BLaER1 (cell line): ENCODE data around the gene DUSP5.

Experiments used
- H3K27ac ChIP-seq: shearing (Covaris generic); formaldehyde crosslinking; 2 replicates; pipeline ENCODE4 v1.8.1; 2022
- H3K27me3 ChIP-seq: shearing (Covaris generic); formaldehyde crosslinking; 2 replicates; pipeline ENCODE4 v1.8.1; 2022
- H3K36me3 ChIP-seq: shearing (Covaris generic); formaldehyde crosslinking; 2 replicates; pipeline ENCODE4 v1.8.1; 2022
- H3K4me1 ChIP-seq: shearing (Covaris generic); formaldehyde crosslinking; 2 replicates; pipeline ENCODE4 v1.8.1; 2022
- H3K4me2 ChIP-seq: shearing (Covaris generic); formaldehyde crosslinking; 2 replicates; pipeline ENCODE4 v1.8.1; 2022
- H3K4me3 ChIP-seq: shearing (Covaris generic); formaldehyde crosslinking; 2 replicates; pipeline ENCODE4 v1.8.1; 2022
- H3K9ac ChIP-seq: shearing (Covaris generic); formaldehyde crosslinking; 2 replicates; pipeline ENCODE4 v1.8.1; 2022
- H3K9me3 ChIP-seq: shearing (Covaris generic); formaldehyde crosslinking; 2 replicates; pipeline ENCODE4 v1.8.1; 2022
- H4K20me1 ChIP-seq: shearing (Covaris generic); formaldehyde crosslinking; 2 replicates; pipeline ENCODE4 v1.8.1; 2022
- Cebpa-rat ChIP-seq: shearing (Covaris generic); IDR thresholded peaks from 2 replicates; pipeline ENCODE4 v1.8.1; 2022

Gene DUSP5

DNA sequence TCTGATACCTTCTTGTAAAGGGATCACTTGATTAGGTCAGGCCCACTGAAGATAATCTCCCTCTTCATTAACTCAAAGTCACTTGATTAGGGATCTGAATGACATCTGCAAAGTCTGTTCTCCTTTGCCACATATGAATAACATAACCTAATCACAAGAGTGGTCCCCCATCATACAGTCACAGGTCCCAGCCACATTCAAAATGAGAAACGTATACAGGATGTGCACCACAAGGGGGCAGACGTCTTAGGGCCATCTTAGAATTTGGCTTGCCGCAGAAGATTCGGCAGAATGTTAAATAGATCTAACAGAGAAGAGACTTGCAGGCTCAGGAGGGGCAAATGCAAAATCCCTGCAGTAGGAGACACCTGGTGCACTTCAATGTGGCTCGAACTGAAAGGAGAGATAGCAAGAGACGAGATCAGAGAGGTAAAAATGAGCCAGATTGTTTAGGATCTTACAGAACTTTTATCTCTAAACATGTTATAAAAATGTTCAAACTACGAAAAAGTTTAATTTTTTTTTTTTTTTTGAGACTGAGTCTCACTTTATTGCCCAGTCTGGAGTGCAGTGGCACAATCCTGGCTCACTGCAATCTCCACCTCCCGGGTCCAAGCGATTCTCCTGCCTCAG, 59.4 kb downstream of the DUSP5 start:
- H3K4me1 ChIP-seq = peaks cover 2% of the 10 kb centered on the region; the same call in 1 of the 2 replicates
- H3K4me2 ChIP-seq = no peak overlapping the region
- H3K27ac ChIP-seq = no peak overlapping the region
- no peaks in the 10 kb centered on the region for H4K20me1 ChIP-seq
- no peaks in the 10 kb centered on the region for H3K27me3 ChIP-seq
- TF ChIP-seq Cebpa-rat = no peak
- H3K36me3 ChIP-seq = no peaks in the 10 kb centered on the region
- no peak overlapping the region for H3K9ac ChIP-seq
- H3K4me3 ChIP-seq = no peak overlapping the region
- H3K9me3 ChIP-seq = no peaks in the 10 kb centered on the region

DNA sequence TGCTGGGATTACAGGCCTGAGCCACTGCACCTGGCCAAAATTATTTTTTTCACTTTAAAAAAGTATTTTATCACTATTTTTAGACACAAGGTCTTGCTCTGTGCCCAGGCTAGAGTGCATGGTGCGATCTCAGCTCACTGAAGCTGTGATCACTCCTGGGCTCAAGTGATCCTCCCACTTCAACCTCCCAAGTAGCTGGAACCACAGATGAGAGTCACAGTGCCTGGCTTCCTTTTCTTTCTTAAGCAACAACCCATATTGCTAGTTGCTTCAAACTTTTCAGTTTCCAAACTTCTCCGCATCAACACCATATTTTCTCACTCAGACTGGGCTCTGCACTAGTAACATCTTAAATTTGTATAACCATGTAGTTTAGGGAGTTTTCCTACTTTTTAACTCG, 60.3 kb downstream of the DUSP5 start:
- no peak overlapping the region for H3K4me2 ChIP-seq
- no peak overlapping the region for H3K4me3 ChIP-seq
- H3K9me3 ChIP-seq = no peaks in the 10 kb centered on the region
- H3K9ac ChIP-seq = no peak overlapping the region
- H3K27me3 ChIP-seq = no peaks in the 10 kb centered on the region
- no peaks in the 10 kb centered on the region for H4K20me1 ChIP-seq
- H3K4me1 ChIP-seq = peaks cover 11% of the 10 kb centered on the region
- H3K27ac ChIP-seq = no peak overlapping the region
- H3K36me3 ChIP-seq = no peaks in the 10 kb centered on the region
- no peak for TF ChIP-seq Cebpa-rat

DNA sequence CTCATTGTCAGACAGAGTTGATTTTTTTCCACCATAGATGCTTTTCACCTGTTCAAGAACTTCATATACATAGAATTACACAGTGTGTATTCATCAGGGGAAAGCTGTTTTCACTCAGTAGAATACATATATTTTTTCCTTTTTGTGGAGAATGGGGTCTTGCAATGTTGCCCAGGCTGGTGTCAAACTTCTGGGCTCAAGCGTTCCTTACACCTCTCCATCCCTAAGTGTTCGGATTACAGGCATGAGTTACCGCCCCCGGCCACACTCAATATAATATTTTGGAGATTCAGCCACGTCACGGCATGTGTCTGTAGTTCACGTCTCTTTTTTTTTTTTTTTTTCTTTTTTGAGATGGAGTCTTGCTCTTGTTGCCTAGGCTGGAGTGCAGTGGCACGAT, 62.3 kb downstream of the DUSP5 start:
- H3K27ac ChIP-seq = no peak overlapping the region
- no peaks in the 10 kb centered on the region for H4K20me1 ChIP-seq
- H3K4me3 ChIP-seq = no peak overlapping the region
- no peak overlapping the region for H3K9ac ChIP-seq
- H3K4me1 ChIP-seq = peaks cover 14% of the 10 kb centered on the region
- H3K4me2 ChIP-seq = no peak overlapping the region
- H3K36me3 ChIP-seq = no peaks in the 10 kb centered on the region
- no peaks in the 10 kb centered on the region for H3K27me3 ChIP-seq
- H3K9me3 ChIP-seq = no peaks in the 10 kb centered on the region
- no peak for TF ChIP-seq Cebpa-rat
